Ishikawa (cell line): Measurements from ENCODE around the gene PUM1.

Experiments
- CREB1 ChIP-seq: IDR thresholded peaks from 2 replicates; pipeline ENCODE4 v1.6.1; 2012; ENCODE audit warnings: low read depth
- EGR1 ChIP-seq: IDR thresholded peaks from 2 replicates; pipeline ENCODE4 v1.6.1; 2012
- NFIC ChIP-seq: IDR thresholded peaks from 2 replicates; pipeline ENCODE4 v1.6.1; 2012
- RAD21 ChIP-seq: IDR thresholded peaks from 2 replicates; pipeline ENCODE4 v1.6.1; 2012; ENCODE audit warnings: low read depth
- TAF1 ChIP-seq: IDR thresholded peaks from 2 replicates; pipeline ENCODE4 v1.6.1; 2012; ENCODE audit warnings: low read depth, mild to moderate bottlenecking
- TEAD4 ChIP-seq: IDR thresholded peaks from 2 replicates; pipeline ENCODE4 v1.6.1; 2012
- TF ChIP-seq, protein P1 (sequence below): IDR thresholded peaks from 2 replicates; pipeline ENCODE4 v1.6.1; 2012

DNA sequence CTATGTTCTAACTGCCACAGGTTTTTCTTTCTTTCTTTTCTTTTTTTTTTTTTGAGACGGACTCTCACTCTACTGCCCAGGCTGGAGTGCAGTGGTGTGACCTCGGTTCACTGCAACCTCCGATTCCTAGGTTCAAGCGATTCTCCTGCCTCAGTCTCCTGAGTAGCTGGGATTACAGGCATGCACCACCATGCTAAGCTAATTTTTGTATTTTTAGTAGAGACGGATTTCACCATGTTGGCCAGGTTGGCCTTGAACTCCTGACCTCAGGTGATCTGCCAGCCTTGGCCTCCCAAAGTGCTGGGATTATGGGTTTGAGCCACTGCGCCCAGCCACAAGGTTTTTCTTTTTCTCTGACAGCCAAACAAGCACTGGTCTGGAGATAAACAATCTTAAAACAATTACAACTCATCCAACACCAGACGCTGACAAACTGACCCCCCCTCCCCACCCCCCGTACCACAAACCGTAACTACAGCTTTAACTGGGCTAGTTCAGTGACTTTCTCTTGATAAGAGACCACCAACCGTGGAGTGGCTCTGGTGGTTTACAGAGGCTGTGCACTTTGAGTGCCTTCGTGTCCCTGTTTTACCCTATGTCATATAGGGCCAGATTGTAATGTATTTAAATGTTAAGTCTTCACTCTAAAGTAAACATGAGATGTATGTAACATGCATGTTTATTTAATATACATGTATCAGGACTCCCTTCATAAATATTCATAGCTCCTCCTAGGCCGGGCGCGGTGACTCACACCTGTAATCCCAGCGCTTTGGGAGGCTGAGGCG lies 19.5 kb upstream of the PUM1 start:
- TF ChIP-seq EGR1 (no peak), RAD21 (no peak), NFIC (no peak), TAF1 (no peak), TEAD4 (no peak), CREB1 (no peak)
- TF ChIP-seq, protein P1, sequence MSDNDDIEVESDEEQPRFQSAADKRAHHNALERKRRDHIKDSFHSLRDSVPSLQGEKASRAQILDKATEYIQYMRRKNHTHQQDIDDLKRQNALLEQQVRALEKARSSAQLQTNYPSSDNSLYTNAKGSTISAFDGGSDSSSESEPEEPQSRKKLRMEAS = no peak
